RKO (cell line): ENCODE data around the gene BTRC.
A peak's percentile ranks its signal among the peaks of the same experiment; 100 is the strongest.
"Not testable (repeated sequence)": the region's sequence is repeated elsewhere in the genome, so short reads cannot be mapped to it uniquely, and the experiment has no call there.

Experiments used
- DNase-seq: peaks from one replicate; pipeline ENCODE4 v3.0.0-alpha.2; 2016; ENCODE audit warnings: low spot score

Gene BTRC

DNA sequence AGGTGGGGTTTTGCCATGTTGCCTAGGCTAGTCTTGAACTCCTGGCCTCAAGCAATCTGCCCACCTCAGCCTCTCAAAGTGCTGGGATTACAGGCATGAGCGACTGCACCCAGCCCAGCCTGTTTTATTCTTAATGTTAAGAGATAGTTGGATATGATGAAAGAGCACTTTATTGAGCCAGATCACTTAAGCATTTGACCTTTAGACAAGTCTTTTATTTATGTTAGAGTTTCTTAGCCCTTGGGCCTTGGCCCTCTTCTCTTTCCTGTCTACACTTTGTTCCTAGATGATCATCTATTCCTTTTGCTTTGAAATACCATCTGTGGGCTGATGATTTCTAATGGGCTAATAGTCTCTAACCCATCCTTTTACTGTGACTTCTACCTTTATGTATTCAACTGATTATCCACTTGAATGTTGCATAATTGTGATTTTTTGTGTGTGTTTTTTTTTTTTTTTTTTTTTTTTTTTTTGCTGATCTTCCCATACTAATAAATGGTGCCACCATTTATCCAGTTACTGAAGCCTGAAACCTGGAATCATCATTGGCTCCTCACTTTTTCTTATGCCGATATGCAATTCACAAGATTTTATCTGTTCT is 34.8 kb downstream of the BTRC start:
- DNase-seq, result no peak

DNA sequence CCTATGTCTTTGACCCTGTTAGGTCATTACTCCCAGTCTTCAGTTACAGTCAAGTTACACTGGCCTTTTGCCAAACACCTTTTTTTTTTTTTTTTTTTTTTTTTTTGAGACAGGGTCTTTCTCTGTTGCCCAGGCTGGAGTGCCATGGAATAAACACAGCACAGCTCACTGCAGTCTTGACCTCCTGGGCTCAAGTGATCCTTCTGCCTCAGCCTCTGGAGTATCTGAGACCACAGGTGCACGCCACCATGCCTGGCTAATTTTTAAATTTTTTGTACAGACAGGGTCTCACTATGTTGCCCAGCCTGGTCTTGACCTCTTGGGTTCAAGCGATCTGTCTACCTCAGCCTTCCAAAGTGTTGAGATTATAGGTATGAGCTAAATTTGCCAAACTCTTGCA is 35.6 kb downstream of the BTRC start:
- DNase-seq, result not testable (repeated sequence)

- no peak for DNase-seq
These were observed 36.1 kb downstream of the BTRC start for GRCh38 chr10:101389986-101390531.

GRCh38 chr10:101393378-101393777 is 39.4 kb downstream of the BTRC start:
- no peak for DNase-seq

GRCh38 chr10:101394524-101395133 is 40.7 kb downstream of the BTRC start:
- peak; percentile 8 for DNase-seq

GRCh38 chr10:101397140-101397539 is 43.2 kb downstream of the BTRC start:
- peak; percentile 55 for DNase-seq

DNA sequence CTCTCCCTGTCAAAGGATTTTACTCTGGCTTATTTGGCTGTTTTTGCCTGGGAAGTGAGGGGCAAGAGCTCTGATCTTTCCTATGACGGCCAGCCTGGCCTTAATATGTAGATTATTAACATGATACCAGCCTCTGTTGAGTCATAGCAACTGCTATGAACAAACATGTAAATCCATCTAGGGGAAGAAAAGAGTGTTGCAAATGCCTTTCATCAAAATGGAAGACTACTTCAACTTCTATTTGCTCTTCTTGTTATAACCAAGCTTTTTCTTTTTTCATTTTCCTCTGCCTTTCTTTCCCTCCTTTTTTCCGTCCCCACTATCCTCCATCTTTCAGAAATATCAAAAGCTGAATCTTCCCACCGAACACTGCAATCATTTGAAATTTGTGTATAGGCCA is 46.6 kb downstream of the BTRC start:
- peak; percentile 4 for DNase-seq

GRCh38 chr10:101402711-101403110 is 48.7 kb downstream of the BTRC start:
- DNase-seq, result no peak

DNA sequence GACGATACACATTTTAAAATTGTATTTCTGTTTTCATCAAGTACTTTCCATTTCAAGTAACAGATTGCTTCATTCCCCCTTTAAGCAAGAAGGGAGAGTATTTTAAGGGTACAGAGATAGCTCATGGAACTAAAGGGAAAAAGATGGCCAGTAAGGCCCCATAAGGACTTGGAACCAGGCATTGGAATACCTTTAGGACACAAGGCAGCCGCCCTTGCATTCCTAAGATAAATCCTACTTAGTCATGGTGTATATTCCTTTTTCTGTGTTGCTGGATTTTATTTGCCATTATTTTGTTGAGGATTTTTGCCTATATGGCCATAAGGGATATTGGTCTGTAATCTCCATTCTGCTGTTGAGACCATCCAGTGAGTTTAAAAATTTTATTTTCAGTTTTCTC is 49.2 kb downstream of the BTRC start:
- no peak for DNase-seq

DNA sequence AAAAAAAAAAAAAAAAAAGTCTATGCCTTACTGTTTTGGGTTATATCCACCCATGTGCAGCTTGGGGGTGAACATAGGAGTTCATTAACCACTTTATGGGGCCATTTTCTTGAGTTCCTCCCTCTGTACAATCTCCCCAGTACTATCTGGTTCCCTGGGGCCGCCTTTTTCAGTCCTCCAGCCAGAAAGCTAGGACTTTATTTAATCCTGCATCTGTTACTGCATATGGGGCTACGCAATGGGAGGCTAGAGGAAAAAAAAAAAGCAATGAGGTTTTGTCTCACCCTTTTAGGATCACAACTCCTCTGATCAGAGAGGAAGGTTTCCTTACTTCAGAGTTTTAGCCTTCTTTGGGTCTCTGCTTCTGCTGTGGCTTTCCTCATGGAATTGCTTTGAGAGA is 51.0 kb downstream of the BTRC start:
- DNase-seq, result no peak

- no peak for DNase-seq
These were observed 57.6 kb downstream of the BTRC start for GRCh38 chr10:101411598-101411997.

DNA sequence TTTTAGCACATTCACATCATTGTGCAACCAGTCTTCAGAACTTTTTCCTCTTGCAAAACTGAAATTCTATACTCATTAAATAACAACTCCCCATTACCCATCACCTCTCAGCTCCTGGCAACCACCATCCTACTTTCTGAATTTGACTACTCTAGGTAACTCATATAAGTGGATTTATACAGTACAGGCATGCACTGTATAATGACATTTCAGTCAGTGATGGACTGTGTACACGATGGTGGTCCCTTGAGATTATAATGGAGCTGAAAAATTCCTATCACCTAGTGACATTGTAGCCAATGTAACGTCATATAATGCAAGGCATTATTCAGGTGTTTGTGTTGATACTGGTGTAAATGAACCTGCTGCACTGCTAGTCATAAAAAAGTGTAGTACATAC is 60.1 kb downstream of the BTRC start:
- DNase-seq, result no peak

DNA sequence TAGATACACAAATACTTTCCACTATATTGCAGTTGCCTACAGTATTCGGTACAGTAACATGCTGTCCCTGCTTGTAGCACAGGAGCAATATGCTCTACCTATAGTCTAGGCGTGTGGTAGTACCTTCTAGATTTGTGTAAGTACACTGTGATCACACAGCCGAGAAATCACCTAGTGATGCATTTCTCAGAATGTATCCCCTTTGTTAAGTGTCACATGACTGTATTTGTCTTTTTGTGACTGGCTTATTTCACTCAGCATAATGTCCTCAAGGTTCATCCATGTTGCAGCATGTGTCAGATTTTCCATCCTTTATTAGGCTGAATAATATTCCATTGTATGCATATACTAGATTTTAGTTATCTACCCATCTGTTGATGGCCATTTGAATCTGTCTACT is 61.9 kb downstream of the BTRC start:
- no peak for DNase-seq

DNA sequence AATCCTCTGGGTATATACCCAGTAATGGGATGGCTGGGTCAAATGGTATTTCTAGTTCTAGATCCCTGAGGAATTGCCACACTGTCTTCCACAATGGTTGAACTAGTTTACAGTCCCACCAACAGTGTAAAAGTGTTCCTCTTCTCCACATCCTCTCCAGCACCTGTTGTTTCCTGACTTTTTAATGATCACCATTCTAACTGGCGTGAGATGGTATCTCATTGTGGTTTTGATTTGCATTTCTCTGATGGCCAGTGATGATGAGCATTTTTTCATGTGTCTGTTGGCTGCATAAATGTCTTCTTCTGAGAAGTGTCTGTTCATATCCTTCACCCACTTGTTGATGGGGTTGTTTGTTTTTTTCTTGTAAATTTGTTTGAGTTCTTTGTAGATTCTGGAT is 68.0 kb downstream of the BTRC start:
- DNase-seq, result not testable (repeated sequence)

DNA sequence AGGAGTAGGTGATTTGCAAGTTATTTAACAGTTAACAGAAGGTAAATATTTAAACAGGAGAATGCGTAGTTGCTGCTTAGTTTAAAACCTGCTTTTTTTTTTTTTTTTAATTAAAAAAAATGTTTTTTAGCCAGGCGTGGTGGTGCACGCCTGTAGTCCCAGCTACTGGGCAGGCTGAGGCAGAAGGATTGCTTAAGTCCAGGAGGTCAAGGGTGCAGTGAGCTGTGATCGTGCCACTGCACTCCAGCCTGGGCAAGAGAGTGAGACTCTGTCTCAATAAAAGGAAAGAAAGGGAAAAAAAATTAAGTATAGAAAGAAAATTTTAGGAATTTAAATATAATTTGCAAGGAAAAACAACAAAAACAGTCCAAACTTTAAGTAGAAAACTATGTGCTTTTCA is 71.6 kb downstream of the BTRC start:
- no peak for DNase-seq

- no peak for DNase-seq
These were observed 74.1 kb downstream of the BTRC start for GRCh38 chr10:101428036-101428435.

DNA sequence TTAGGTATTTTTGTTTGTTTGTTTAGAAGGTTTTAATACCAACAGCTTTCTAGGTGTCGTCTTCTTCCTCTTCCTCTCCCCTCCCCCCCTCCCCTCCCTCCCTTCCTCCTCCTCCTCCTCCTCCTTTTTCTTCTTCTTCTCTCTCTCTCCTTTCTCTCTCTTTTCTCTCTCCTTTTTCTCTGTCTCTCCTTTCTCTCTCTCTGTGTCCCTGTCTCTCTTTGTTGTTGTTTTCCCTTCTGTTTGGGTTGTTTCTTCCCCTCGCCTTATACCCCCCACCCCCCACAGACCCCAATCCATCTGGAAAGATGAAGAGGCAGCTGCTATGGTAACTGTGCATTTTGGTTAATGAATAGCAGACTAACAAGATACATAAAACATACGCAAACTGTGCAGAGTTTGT is 75.5 kb downstream of the BTRC start:
- no peak for DNase-seq

GRCh38 chr10:101436302-101436701 is 82.3 kb downstream of the BTRC start:
- no peak for DNase-seq

GRCh38 chr10:101438881-101439391 is 85.0 kb downstream of the BTRC start:
- no peak for DNase-seq

GRCh38 chr10:101441541-101442455 is 87.8 kb downstream of the BTRC start:
- DNase-seq, result peak; percentile 84

- no peak for DNase-seq
These were observed 88.5 kb downstream of the BTRC start for GRCh38 chr10:101442456-101442800.

GRCh38 chr10:101444058-101444898 is 90.3 kb downstream of the BTRC start:
- peak; percentile 34 for DNase-seq
